GM19328 (cell line): ENCODE data around the gene MRPS23.

Experiments used
- ATAC-seq: cut with Tn5 transposase; IDR thresholded peaks from one replicate; pipeline ENCODE4 v1.9.1; 2021; ENCODE audit warnings: mild to moderate bottlenecking, moderate library complexity; ENCODE audit not compliant: unreplicated experiment

Gene MRPS23

DNA sequence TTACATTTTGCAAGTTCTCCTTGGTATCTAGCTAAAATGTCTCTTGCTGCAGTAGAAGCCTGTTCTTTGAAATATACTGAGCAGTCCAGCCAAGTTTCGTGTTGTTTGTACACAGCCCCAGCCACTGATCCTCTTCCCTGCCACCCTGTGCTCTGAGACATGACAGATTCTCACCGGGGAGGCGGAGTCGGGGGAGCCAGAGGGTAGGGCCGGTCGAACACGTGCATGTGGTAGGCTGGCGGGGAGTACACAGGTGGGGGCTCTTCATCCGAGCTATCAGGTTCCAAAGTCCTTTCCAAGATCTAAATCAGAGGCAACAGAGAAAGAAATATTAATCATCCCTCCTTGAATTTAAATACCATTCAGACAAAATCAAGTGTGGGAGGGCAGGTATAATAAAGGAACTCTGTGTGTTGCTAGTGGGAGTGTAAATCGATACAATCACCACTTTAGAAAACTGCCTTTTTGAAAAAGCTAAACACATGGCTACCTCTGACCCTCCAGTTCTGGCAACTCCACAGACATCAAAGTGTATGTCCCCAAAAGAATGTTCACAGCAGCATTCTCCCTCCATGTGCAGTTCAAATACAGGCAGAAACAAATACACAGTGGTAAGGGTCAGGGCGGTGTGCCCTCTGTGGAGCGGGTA, 29.7 kb upstream of the MRPS23 start:
- no peak for ATAC-seq

- no peak for ATAC-seq
Measured at GRCh38 chr17:57877803-57878377, 28.0 kb upstream of the MRPS23 start.

- ATAC-seq = no peak
Measured at GRCh38 chr17:57876866-57877237, 27.0 kb upstream of the MRPS23 start.

DNA sequence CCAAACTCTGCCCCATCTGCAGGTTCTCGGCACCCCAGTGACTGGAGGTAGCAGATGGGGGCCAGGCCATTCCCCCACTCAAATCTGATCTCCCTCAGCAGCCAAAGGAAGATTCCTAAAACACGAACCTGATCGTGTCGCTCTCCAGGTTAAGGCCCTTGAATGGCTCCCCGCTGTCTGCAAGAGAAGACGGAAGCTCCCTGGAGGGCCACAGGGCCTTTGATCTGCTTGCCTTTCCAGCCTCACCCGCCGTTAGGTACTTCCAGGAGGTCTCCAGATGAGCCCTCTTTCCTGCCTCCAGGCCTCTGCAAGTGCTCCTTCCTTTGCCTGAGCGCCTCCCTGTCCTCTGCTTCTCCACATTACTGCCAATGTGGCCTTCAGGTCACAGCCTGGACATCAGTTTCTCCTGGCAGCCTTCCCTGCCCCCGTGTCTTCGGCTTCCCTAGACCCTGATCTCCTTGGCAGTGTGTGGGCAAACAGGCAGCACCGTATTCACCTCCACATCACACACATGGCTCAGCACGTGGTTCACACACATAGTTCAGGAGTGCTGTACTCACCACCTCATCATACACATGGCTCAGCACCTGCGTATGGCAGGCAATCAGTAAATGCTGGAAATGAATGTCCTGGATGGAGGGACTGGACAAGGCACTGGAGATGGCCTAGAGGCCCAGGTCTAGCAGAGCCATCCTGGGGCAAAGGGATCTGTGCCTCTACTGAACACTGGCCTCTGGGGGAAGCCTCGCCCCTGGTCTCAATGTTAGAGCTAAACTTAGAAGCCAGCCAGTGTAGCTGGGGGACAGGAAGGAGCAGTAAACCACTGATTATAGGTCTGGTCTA, 26.4 kb upstream of the MRPS23 start:
- no peak for ATAC-seq

DNA sequence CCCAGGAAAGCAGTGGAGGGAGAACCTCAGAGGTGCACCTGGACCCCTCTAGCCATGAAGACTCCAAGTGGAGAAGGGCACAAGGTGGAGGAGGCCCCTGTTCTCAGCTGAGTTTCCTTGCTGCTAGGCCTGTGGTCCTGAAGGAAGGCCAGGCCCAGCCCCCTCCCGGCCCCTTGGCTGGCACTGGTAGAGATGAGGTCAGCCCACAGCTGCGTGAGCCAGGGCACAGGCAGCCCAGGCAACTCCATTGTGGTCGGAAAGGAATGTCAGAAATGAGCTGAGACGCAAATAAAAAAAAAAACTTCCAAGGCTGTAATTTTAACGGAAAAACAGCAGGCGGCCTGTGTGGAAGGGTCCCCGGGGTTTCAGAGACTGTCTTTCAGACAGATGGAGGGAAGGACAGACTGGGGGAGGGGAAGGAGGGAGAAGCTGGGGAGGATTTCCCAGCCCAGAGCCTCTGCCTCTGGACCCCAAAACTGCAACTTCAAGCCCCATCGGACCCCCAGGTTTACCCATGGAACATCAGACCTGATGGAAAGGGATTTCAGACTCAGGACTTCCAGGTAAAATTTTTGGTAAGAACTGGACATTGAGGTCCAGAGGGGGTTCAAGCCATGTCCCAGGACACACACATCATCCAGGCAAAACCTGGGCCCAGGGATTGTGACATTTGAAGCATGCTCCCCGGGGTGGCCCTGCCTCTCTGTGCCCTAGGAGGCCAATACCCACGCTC, 25.6 kb upstream of the MRPS23 start:
- ATAC-seq = no peak

DNA sequence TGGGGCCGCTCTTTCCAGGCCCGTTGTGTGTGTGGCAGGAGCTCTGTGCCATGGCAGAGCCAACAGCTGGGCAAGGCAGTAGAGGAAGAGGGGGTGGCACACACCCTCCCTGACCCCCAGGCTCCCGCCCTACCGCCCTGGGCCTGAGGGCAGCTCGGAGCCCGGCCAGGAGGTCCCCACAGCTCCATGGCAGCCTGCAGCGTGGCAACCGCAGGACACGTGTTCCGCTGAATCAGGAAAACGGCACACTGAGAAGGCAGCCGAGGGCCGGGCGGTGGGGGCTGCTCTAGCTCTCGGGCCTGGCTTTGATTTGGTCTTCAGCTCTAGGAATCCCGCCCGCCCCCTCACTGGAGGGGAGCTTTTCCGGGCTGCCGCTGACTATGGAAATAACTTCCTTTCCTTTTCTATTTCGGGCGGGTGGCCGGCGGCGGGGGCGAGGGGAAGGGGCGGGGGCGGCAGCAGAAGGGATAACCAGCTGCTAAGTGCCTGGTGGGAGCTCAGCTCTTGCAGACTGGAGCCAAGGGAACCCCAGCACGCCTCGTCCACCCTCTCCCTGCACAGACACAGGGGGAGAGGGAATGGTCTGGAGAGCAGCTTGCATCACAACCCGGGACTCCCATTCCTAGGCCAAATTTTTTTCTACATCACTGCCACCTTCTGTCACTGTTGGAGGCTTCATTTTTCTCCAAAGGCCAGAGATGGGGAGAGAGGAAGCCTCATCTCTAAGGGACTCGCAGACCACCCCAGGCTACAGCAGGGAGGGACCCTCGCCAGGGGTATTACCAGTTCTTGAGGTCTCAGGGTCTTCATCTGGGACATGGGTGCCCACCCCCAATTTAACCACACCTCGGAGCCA, 24.8 kb upstream of the MRPS23 start:
- no peak for ATAC-seq

GRCh38 chr17:57874058-57874419, 24.2 kb upstream of the MRPS23 start:
- no peak for ATAC-seq

DNA sequence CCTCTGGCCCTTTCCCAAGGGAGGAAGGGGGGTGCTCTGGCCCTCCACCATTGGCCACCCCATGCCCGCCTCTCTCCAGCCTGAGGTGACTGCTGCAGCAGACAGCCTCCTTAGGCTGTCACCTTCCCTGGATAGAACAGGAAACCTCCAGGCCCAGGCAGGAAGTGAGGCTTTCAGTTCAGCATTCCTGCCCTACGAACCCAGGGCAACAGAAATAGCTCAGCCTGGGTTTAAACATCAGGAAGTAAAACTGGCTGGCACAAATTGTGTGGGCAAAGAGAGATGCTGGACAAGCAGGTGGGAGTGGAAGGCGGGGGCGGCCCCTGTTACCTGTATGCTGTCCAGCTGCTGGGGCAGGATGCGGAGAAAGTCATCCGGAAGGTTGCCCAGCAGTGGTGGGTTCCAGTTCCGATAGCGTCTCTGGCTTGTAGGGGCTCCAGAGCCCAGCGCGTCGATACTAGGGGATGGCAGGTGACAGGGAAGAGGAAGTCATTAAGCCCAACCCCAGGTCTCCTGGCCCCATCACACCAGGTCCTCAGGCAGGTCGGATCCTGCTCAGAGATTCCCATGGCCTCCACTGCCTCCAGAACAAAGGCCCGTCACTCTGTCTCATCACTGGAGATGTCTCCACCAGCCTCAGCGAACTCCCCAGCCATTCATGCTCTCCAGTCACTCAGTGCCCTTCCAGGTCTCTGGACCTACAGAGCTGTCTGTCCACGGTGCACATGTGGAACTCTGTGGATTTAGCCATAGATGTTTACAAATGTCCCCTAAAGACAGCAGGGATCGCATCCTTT, 23.6 kb upstream of the MRPS23 start:
- no peak for ATAC-seq

DNA sequence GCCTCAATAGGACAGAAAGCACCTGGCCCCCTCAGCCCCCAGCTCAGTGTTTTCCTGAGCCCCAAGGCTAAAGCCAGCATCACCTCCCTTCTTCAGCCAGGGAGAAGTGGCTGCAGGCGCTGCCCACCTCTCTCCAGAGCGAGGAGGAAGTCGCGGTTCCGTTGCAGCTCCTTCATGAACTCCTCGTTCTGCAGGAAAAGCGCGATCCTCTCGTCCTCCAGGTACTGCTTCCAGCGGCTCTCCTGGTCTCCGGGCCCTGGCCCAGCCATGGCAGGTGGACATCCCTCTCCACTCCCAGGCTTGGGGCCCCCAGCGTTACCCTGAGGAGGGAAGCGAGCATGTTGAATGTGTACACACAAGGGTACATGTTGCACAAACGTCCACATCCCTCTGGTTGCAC, 22.7 kb upstream of the MRPS23 start:
- no peak for ATAC-seq

GRCh38 chr17:57871863-57872262, 22.0 kb upstream of the MRPS23 start:
- ATAC-seq = no peak

- no peak for ATAC-seq
Measured at GRCh38 chr17:57871155-57871554, 21.3 kb upstream of the MRPS23 start.

DNA sequence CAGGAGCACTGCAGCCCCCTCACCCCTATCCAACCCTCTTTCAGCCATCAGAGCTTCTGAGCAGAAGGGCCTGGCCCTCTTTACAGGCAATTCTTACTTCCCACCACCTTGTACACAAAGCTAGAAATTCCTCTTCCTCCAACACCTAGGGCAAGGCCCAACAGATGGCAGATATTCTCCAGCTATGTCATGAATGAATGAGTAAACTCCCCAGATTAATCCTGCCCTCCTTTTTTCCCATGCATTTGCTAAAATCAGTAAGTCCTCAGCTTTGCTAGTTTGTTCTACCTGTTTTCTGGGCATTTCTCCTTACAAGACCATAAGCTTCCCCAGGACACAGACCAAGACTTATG, 20.4 kb upstream of the MRPS23 start:
- ATAC-seq = no peak

DNA sequence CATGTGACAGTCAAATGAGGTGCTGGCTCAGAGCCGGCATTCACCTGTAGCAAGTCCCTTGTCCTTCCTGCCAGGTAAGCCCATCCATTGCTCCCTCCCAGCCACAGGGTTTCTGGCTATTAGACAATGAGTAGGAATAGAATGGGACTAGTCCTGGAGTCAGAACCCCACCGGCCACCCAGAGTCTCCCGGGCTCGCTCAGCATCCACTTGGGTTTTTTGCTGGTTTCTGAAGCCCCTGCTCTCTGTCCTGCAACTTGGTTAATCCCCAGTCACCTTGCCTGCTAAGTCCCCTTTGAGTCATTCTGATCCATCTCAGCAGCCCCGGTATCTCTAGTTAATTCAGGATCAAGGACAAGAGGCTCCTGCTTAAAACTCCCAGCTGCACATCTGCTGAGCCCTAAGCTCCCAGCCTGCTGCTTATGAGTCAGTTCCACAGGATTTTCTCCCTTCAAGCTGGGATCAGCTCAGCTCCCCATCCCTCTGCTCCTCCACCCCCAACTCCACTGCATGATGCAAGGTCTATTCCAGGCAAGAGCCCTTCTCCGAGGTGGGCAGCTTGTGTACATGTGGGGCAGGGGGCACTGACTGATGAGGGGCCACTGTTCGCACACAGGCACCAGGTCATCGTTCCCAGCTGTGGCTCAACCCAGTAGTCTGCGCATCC, 19.9 kb upstream of the MRPS23 start:
- no peak for ATAC-seq

GRCh38 chr17:57868910-57869616, 19.2 kb upstream of the MRPS23 start:
- no peak for ATAC-seq

DNA sequence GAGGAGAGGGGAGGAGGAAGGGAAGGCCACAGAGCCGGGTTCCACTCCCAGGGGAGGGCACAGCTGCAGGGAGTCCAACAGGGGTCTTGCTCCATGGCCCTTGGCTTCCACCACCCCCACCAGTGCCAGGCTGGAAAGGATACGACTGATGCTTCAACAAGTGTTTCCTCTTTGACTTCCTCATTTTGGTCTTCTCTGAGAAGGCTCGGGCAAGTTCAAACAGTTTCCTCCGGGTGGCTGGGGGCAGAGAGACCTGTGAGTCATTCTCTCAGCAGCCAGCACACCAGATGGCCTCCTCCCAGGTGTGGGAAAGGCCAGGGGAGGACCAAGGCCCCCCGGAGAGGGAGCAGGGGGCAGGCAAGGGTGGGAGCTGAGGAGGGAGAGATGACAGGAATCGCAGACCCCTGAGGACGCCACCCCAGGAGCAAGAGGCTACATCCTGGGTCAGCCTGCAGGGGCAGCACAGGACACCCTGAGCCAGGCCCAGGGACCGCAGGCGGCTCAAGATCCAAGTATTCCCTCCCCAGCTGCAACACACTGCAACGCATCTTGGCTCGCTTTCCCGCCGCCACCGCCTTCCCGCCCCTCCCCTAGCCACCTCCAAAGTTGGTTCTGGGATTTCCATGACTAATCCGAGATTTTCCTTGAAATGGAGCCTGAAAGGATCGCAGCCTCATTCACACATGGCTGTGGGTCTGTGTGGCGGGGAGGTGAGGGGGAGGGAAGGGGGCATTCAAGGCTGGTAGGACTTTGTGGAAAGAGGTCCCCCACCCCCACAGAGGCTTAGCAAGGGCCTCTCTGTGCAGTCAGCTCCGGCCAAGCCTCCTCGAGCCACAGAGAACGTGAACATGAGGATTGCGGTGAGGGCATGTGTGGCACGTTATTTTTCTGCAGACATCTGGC, 18.4 kb upstream of the MRPS23 start:
- ATAC-seq = no peak

GRCh38 chr17:57867126-57867525, 17.3 kb upstream of the MRPS23 start:
- no peak for ATAC-seq

DNA sequence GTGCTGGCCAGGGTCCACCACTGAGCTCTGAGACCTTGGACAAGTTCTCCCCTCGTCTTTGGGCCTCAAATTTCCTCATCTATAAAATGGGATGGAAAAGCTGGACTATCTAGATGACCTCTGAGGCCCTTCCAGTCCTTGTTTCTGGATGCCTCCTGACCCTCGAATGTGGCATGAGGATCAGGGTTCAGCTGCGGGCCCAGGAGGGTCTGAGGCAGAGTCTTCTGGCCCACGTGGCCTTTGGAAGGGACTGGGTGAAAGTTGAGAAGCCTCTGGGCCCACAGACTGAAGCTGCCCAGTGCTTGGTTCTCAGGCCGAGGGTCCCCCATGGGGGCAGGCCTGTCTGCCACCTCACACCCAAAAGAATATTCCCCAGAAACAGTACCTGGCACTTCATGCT, 16.9 kb upstream of the MRPS23 start:
- no peak for ATAC-seq

DNA sequence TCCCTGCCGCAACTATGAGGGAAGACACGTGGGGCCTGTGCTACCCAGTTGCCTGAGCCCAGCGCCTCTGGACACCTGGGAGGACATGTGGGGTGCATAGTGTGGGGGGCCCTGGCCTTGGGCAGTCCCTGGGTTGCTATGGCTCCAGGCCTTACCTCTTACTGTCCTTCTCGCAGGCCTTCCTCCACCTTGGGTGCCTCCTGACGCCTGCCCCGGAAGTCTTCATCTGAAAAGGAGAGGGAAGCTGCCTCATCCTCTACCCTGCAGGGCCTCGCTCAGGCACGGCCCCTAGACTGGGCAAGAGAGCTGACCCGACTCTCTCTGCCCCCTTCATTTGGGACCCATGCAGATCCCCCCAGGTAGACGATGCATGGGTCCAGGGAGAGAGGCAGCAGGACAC, 16.5 kb upstream of the MRPS23 start:
- ATAC-seq = no peak
